Stimulated activated CD4-positive, alpha-beta T cell treated with anti-CD3 and anti-CD28 coated beads, Interleukin-1b, Interleukin-23, amount 100 ng/mL, for 1 hour (primary cell): ENCODE measurements around the gene PDE4B.

Experiments used
- DNase-seq, 2 donors: peaks; one replicate each; pipeline ENCODE4 v3.0.0-alpha.2; 2020; ENCODE audit warnings: low read depth in 2 of 2

PDE4B gene

DNA sequence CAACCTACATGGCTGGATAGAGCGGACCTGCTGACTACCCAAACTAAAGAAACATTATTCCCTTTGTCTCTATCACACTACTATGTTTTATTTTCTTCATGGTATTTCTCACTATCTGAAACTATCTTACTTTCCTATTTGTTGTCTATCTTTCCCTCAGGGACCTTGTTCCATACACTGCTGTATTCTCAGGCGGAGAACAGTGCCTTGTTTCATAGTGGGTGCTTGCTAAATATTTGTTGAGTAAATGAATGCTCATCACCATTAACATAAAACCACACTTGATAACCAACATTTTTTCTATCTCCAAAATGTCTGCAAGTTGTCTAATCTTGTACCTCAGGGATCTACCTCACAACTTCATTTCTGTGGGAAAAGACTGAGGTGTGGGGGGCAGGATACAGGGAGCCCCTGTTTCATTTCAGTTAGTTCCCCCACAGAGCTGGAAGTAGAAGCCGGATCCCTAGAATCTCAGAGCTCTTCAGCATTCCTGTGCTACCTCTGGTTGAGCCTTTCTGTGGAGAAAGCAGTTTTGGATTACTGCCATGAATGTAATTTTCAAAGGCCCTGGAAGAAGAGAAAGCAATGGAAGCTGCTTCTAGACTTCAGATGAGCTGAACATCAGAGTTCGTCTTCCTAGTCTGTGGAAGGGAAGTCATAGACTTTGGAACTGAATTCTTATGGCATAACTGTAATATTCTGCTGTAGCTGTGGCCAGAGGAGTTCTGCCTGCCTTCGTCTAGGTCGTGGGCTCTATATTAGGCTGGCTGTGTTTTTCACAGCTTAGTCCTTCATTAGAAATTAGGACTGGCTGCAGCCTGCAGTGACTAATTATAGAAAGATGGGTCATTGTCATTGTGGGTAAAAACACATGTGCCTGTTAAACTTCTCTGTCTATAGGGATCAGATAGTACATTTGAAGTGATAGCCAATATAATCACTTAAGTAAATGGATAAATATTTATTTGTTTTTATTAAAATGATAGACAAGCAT, 448.1 kb downstream of the PDE4B start:
- DNase-seq = no peak

- DNase-seq = peak; percentile 32 to 44
These were observed 450.2 kb downstream of the PDE4B start for GRCh38 chr1:66242646-66243547.

DNA sequence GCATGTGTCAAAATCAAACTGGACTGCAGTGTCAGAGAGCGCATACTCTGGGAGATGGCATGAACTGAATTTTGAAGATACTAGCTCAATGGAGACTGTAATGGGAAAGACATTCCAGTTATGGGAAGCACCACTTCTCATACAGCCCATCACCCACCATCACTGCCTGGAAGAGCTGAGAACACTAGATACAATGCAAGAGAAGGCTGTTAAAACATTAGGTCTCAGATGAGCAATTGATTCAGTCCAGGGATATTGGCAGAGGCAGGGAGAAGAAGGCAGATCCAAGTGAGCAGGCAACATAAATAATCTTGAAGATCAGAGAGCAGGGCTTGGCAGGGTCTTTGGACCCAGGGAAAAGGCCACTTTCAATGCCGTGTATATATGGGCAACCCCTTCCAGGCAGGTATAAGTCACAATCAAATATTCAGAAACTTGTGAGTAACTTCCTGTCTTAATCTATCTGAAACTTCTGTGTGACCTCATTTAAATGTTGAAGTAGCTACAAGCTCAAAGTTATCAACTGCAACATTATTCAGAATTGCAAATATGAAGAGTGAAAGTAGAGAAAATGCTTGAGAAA, 450.9 kb downstream of the PDE4B start:
- DNase-seq = no peak

GRCh38 chr1:66244429-66244828, 451.7 kb downstream of the PDE4B start:
- no peak for DNase-seq

GRCh38 chr1:66245691-66246090, 453.0 kb downstream of the PDE4B start:
- DNase-seq = no peak

DNA sequence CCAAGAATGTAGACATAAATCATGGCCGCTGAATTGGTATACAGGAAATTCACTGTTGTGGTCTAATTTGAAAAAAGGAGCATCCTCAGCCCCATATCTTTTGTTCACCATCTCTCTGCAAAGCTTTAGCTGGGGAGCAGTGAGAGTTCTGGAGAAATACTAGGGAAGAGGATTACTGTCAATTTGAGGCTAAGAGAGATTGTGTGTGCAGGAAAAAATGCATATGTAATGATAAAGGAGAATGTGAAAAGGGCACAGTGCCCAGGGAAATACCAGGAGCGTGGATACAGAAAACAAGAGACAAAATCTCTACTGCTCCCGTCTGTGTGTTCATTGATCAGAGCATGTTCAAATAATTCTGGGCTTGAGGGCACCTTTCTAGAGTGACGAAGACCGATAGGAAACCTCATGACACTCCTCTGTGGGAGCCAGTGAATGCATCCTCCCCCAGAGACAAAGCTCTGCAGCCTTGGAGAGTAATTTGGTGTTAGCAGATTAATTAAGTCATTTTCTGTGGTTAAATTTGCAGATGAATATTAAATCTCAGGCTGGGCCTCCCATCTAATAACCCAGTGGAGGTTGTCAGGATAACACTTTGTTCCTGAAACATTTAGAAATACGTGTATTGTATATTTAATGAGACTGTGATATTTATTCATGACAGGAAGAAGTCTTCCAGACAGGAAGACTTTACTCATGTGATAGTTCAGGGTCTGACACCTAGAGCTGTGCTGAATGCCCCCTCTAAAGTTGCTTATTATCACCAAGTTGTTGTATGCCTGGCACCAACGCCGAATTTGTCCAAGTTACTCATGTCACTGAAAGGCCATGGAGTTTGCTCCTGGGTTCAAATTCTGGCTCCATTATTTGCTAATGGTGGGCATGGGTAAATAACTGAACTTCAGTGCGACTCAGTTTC, 453.9 kb downstream of the PDE4B start:
- no peak for DNase-seq

GRCh38 chr1:66247415-66248208, 454.9 kb downstream of the PDE4B start:
- no peak for DNase-seq

DNA sequence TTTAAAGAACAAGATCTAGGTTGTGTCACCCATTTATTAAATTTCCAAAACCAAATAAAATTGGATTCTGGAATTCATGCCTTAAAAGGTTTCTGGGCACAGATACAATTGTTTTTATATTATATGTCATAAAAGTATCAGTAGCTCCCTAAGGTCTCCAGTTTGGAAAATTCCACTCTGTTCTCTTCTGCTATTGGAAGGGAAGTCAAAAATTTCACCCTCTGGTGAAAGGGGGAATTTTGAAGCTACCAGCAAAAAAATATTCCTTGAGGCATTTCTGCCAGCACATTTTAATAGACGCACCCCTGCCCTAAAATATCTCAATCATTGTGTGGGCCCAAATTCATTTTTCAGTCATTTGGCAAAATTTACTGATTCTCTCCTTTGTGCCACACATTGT, 455.6 kb downstream of the PDE4B start:
- no peak for DNase-seq

GRCh38 chr1:66248746-66249145, 456.1 kb downstream of the PDE4B start:
- DNase-seq = no peak

DNA sequence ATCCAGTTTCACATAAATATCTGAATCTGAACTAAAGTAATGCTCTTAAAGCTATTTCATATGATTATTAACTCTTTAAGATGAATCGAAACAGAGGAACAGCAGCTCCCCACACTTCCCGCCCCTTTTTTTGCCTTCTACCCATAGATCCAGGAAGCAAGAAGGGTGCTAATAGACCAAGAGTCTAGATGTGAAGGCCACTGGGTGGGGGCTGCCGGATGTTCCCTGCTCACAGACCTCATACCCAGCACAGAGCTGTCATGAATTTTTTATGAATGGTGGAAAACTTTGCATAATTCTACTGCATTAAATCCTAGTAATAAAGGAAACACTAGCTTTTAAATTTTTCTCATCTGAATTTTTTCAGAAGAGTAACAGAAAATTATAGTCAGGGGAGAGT, 457.4 kb downstream of the PDE4B start:
- no peak for DNase-seq

- no peak for DNase-seq
These were observed 457.8 kb downstream of the PDE4B start for GRCh38 chr1:66250478-66250877.

- no peak for DNase-seq
These were observed 458.9 kb downstream of the PDE4B start for GRCh38 chr1:66251546-66251945.

GRCh38 chr1:66253330-66253921, 460.7 kb downstream of the PDE4B start:
- DNase-seq = no peak

GRCh38 chr1:66254785-66255184, 462.1 kb downstream of the PDE4B start:
- DNase-seq = no peak

DNA sequence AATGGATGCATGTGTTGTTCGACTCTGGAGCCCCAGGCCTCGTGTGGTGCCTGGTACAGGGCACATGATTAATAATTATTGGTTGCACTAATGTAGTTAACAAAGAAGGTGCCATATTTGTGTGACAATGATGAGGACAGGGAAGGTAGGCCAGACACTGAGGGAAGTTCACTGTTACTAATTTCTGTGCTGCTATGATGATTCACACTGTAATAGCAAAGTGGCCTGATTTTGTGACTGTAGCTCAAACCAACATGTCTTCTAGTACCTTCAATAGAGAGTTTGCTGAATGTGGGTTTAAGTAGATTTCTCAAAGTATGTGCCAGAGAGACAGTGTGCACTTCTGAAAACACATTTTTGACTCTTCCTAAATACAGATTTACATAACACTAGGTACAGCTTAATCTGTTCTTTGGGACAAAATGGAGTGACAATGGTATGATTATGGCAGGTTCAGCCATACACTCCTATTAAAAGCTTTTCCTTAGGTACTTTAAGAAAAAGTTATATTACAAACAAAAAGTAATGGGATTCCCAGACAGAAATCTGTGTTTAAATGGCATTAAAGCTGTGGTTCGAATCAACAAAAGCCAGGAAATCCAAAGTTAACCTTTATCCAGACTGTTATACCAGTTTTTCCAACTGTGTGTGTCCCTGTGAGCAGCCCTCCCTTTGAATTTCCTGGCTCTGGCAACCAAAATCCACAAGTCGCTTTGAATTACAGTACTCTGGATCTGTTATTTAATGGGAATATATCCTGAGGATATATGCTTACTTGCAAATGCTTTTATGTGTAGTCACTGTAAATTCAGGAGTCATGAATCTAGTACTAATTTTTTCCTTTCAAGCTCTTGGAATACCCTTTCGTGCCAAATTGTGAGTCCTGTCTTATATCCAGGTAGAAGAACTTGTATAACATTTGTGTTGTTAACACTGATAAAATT, 464.2 kb downstream of the PDE4B start:
- DNase-seq = no peak

GRCh38 chr1:66258404-66259105, 465.9 kb downstream of the PDE4B start:
- DNase-seq = no peak

DNA sequence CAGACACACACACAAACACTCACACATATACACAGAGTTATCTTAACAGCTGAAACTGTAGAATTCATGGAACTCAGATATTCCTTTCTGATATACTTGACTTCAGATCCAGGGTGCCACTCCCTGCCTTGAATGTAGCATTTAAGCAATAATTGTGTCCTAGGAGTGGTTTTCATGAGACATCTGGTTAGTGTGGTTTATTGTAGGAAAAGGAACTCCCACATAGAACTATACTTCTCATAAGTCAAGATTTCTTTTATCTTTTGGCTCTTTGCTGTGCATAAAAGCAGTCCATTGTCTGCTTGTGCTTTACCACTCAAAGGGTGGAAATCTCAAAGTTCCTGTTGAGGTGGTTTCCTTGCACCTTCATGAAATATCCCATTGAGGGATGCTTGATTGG, 468.7 kb downstream of the PDE4B start:
- DNase-seq = no peak
